ENCODE measurements around the gene TMC3.

TMC3 gene

GRCh38 chr15:81376231-81376630 lies 2.2 kb upstream of the TMC3 start:
- TF ChIP-seq, protein P1, sequence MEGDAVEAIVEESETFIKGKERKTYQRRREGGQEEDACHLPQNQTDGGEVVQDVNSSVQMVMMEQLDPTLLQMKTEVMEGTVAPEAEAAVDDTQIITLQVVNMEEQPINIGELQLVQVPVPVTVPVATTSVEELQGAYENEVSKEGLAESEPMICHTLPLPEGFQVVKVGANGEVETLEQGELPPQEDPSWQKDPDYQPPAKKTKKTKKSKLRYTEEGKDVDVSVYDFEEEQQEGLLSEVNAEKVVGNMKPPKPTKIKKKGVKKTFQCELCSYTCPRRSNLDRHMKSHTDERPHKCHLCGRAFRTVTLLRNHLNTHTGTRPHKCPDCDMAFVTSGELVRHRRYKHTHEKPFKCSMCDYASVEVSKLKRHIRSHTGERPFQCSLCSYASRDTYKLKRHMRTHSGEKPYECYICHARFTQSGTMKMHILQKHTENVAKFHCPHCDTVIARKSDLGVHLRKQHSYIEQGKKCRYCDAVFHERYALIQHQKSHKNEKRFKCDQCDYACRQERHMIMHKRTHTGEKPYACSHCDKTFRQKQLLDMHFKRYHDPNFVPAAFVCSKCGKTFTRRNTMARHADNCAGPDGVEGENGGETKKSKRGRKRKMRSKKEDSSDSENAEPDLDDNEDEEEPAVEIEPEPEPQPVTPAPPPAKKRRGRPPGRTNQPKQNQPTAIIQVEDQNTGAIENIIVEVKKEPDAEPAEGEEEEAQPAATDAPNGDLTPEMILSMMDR (conservative IDR thresholded peaks at IDR 0.05; ENCODE audit: low read length) = no peak
- DNase-seq (ENCODE audit: low read depth) = no peak
- H3K4me3 ChIP-seq (ENCODE audit: low read length) = no peak overlapping the region

DNA sequence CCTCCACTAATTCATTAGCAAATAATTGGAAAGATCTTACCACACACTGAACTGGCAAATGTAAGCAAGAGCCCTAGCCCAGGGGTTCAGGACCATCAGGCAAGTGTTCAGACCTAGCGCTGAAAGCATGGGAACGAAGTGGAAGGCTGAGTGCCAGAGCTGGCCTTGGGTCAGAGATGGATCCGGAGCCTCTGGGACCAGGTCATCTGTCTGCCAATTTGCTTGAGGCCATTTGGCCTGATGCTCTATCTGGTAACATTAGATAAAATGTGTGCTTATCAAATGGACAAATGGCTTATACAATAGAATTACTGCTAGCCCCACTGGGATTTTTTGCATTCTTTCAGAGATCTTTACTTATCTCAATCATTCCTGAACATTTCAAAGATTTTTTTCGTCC lies 1.4 kb upstream of the TMC3 start:
- H3K4me3 ChIP-seq (ENCODE audit: low read length) = no peak overlapping the region
- DNase-seq (ENCODE audit: low read depth) = no peak
- TF ChIP-seq, protein P1 (conservative IDR thresholded peaks at IDR 0.05; ENCODE audit: low read length) = no peak

DNA sequence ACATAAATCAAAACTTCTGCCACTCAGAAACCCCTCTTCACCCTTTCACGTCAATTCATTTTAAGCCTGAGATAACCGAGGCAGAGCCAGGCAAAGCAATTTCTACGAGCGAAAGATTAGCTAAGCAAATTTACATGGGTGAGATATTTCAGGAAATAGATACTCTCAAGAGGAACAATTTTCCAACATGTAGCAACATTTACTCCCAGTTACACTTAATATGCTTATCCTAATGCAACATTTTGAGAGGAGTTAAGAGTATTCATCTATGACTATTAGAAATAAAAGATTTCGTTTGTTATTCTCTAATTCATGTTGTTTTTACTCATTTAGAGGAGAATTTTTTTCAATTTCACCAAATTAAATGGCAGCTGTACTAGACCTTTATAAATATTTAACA lies 837 bp downstream of the TMC3 start:
- TF ChIP-seq, protein P1 (conservative IDR thresholded peaks at IDR 0.05; ENCODE audit: low read length) = no peak
- H3K4me3 ChIP-seq (ENCODE audit: low read length) = no peak overlapping the region
- no peak for DNase-seq (ENCODE audit: low read depth)

DNA sequence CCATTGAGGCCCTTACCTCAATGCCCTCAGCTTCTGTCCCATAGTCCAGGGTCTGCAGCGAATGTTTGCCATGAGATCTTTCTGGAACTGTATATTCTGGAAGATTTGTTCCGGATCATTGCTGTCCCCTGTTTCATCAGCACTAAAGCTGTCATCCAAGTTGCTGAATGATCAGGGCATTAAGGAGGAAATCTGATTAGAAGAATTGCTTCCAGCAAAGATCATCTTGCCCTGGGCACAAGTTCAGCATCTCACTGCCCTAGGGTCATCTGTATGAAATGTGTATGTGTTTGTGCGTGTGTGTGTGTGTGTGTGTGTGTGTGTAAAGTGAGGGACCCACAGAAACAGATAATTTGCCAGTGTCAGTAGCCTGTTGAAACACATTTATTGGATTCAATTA lies 1.4 kb downstream of the TMC3 start:
- TF ChIP-seq, protein P1 (conservative IDR thresholded peaks at IDR 0.05; ENCODE audit: low read length) = no peak
- DNase-seq (ENCODE audit: low read depth) = no peak
- H3K4me3 ChIP-seq (ENCODE audit: low read length) = no peak overlapping the region

- H3K4me3 ChIP-seq (ENCODE audit: low read length) = no peak overlapping the region
- TF ChIP-seq, protein P1 (conservative IDR thresholded peaks at IDR 0.05; ENCODE audit: low read length) = no peak
- no peak for DNase-seq (ENCODE audit: low read depth)
These were observed 10.1 kb downstream of the TMC3 start for GRCh38 chr15:81363718-81364500.

DNA sequence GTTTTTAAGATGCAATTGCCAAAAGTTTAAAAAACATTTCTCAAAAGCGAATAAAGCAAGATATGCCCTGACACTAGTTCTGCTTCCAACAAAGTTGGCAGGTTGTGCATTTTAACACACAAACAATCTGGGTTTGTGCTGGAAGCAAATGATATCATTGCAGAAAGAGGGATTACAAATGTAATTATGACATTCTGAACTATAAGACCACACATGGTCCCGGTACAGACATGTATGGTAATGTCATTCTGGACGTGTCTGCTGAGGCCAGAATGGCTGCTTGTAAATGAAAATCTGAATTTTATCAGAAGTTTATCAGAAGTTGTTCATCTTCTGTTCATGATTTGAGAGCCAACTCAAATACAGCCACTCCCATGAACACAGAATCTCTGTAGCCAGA lies 10.7 kb downstream of the TMC3 start:
- no peak for DNase-seq (ENCODE audit: low read depth)
- no peak overlapping the region for H3K4me3 ChIP-seq (ENCODE audit: low read length)
- TF ChIP-seq, protein P1 (conservative IDR thresholded peaks at IDR 0.05; ENCODE audit: low read length) = no peak

DNA sequence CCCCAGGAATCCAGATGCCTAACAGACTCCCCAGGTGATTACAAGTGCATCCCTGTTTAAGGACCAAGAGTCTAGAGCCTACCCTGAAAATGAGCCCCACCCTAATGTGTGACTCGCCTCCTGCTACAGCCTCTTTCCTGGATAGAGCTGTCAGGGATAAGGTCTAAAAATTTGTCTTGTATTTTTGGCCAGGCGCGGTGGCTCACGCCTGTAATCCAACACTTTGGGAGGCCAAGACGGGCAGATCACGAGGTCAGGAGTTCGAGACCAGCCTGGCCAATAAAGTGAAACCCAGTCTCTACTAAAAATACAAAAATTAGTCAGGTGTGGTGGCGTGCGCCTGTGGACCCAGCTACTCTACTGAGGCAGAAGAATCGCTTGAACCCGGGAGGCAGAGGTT lies 11.2 kb downstream of the TMC3 start:
- H3K4me3 ChIP-seq (ENCODE audit: low read length) = no peak overlapping the region
- TF ChIP-seq, protein P1 (conservative IDR thresholded peaks at IDR 0.05; ENCODE audit: low read length) = no peak
- DNase-seq (ENCODE audit: low read depth) = no peak

Data from AG10803 (cell line).